OCI-LY7 (cell line): ENCODE measurements around the gene CRYBG2. TPM values are rescaled to one million over a fixed set of nuclear protein-coding genes. Genes with fewer than 3 reads are reported as not detected.

Experiments used
- BruUV-seq: library from RNA; stranded (reverse); fragments of 400-500 nt; replicated peaks from 2 replicates; lab custom pipeline; 2021; lab: Mats Ljungman, UMichigan
- CTCF ChIA-PET: fragments of 300-600 bp; sonication (Branson Sonifier 250); formaldehyde crosslinking; loops from one replicate; lab custom pipeline; 2022; ENCODE audit warnings: antibody characterized with exemption; ENCODE audit not compliant: unreplicated experiment; lab: Charles Lee
- POLR2A ChIA-PET: fragments of 300-600 bp; sonication (Branson Sonifier 250); formaldehyde crosslinking; loops from one replicate; lab custom pipeline; 2022; ENCODE audit warnings: antibody characterized with exemption; lab: Charles Lee
- DNase-seq: peaks from one replicate; pipeline ENCODE4 v3.0.0-alpha.2; 2015; ENCODE audit warnings: low spot score
- H2AFZ ChIP-seq: fragments of 200-600 bp; sonication (generic), shearing (Covaris generic); 2 replicates; pipeline ENCODE4 v1.6.1; 2014; ENCODE audit warnings: mild to moderate bottlenecking, antibody characterized with exemption, low read length, moderate library complexity
- H3K27ac ChIP-seq: fragments of 200-600 bp; sonication (generic); 2 replicates; pipeline ENCODE4 v1.5.1; 2014; ENCODE audit warnings: mixed run types, low read depth, mild to moderate bottlenecking, moderate library complexity, low read length, inconsistent platforms; ENCODE audit not compliant: poor library complexity, severe bottlenecking
- H3K36me3 ChIP-seq: fragments of 200-600 bp; sonication (generic); 2 replicates; pipeline ENCODE4 v1.6.1; 2014; ENCODE audit warnings: mild to moderate bottlenecking, antibody characterized with exemption, low read length, moderate library complexity, mixed read lengths; ENCODE audit not compliant: insufficient read depth
- H3K4me1 ChIP-seq: fragments of 200-600 bp; sonication (generic); 2 replicates; pipeline ENCODE4 v1.5.1; 2014; ENCODE audit warnings: mild to moderate bottlenecking, low read length; ENCODE audit not compliant: insufficient read depth, poor library complexity, severe bottlenecking
- H3K4me2 ChIP-seq: fragments of 200-600 bp; sonication (generic); 2 replicates; pipeline ENCODE4 v1.6.1; 2014; ENCODE audit warnings: mild to moderate bottlenecking, low read length
- H3K4me3 ChIP-seq: fragments of 200-600 bp; sonication (generic); 2 replicates; pipeline ENCODE4 v1.5.1; 2014; ENCODE audit warnings: mild to moderate bottlenecking, low read depth, low read length; ENCODE audit not compliant: poor library complexity, severe bottlenecking
- H3K79me2 ChIP-seq: fragments of 200-600 bp; sonication (generic); 2 replicates; pipeline ENCODE4 v1.6.1; 2016; ENCODE audit warnings: low read depth, mild to moderate bottlenecking, low read length, moderate library complexity, mixed read lengths; ENCODE audit not compliant: insufficient read depth
- H3K9me2 ChIP-seq: fragments of 200-600 bp; sonication (generic); 2 replicates; pipeline ENCODE4 v1.6.1; 2016; ENCODE audit warnings: mild to moderate bottlenecking, low read length, mixed read lengths; ENCODE audit not compliant: insufficient read depth
- H3K9me3 ChIP-seq: fragments of 200-600 bp; sonication (generic); 2 replicates; pipeline ENCODE4 v1.6.1; 2014; ENCODE audit warnings: mild to moderate bottlenecking, mixed run types, low read length, mixed read lengths
- H4K20me1 ChIP-seq: fragments of 200-600 bp; sonication (generic); 2 replicates; pipeline ENCODE4 v1.6.1; 2014; ENCODE audit warnings: mild to moderate bottlenecking, antibody characterized with exemption, low read length, moderate library complexity, mixed read lengths; ENCODE audit not compliant: insufficient read depth
- EZH2phosphoT487 ChIP-seq: fragments of 200-600 bp; sonication (generic); IDR thresholded peaks from 2 replicates; pipeline ENCODE4 v1.6.1; 2018; ENCODE audit warnings: low read depth, borderline replicate concordance, mild to moderate bottlenecking, mixed run types, antibody characterized with exemption, low read length, moderate library complexity, mixed read lengths
- intact Hi-C: fragments of 100-400 bp; cut with micrococcal nuclease; formaldehyde crosslinking; loops from one replicate; pipeline ENCODE4 v1.10.0; 2022; ENCODE audit not compliant: unreplicated experiment
- total RNA-seq, 2 experiments: library from RNA; depleted of rRNA in 1 of 2; stranded (reverse); fragments of >200 nt in 1 of 2; shearing (Covaris generic) in 1 of 2; gene quantifications; 2 replicates each; pipeline ENCODE4 v1.2.3, GENCODE V29; 2014 to 2022
- TF ChIP-seq, protein P1 (sequence below): fragments of 200-600 bp; sonication (generic); conservative IDR thresholded peaks from 2 replicates; pipeline ENCODE4 v1.5.1; 2014; ENCODE audit warnings: mild to moderate bottlenecking, antibody characterized with exemption, low read length, moderate library complexity, mixed read lengths

Gene CRYBG2
- total RNA-seq, 2 experiments from 2014 or later = 1.3 to 5.5 TPM

DNA sequence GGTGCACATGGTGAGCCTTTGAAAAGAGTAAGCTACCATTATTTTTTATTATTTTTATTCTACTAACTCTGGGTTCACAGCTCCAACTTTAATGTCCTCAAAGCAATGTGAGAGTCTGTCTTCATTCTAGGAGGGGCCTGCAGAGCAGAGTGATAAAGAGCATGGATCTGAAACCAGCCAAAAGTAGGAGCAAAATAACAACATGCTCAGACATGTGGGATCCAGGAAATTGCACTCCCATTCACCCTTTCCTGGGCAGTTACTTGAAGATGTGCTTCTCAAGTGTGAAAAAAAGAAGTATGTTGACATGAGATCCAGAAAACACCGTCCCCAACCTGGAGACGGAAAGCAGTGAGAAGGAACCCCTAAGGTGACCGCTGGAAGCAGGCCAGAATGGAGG lies 48.0 kb upstream of the CRYBG2 start:
- H3K4me1 ChIP-seq = no peaks in the 10 kb centered on the region
- no peaks in the 10 kb centered on the region for H3K9me3 ChIP-seq
- no peaks in the 10 kb centered on the region for H3K79me2 ChIP-seq
- CTCF ChIA-PET = no interaction called here
- intact Hi-C loops = no loop called here
- H3K9me2 ChIP-seq = no peaks in the 10 kb centered on the region
- POLR2A ChIA-PET = no interaction called here
- TF ChIP-seq, protein P1, sequence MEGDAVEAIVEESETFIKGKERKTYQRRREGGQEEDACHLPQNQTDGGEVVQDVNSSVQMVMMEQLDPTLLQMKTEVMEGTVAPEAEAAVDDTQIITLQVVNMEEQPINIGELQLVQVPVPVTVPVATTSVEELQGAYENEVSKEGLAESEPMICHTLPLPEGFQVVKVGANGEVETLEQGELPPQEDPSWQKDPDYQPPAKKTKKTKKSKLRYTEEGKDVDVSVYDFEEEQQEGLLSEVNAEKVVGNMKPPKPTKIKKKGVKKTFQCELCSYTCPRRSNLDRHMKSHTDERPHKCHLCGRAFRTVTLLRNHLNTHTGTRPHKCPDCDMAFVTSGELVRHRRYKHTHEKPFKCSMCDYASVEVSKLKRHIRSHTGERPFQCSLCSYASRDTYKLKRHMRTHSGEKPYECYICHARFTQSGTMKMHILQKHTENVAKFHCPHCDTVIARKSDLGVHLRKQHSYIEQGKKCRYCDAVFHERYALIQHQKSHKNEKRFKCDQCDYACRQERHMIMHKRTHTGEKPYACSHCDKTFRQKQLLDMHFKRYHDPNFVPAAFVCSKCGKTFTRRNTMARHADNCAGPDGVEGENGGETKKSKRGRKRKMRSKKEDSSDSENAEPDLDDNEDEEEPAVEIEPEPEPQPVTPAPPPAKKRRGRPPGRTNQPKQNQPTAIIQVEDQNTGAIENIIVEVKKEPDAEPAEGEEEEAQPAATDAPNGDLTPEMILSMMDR = no peak
- no peak for TF ChIP-seq EZH2phosphoT487
- H3K36me3 ChIP-seq = no peaks in the 10 kb centered on the region
- no peak overlapping the region for H3K4me3 ChIP-seq
- H4K20me1 ChIP-seq = no peaks in the 10 kb centered on the region
- H3K4me2 ChIP-seq = no peak overlapping the region
- no peak overlapping the region for H3K27ac ChIP-seq
- H2AFZ ChIP-seq = no peak overlapping the region
- no peak for DNase-seq
- no TSS peak for BruUV-seq

DNA sequence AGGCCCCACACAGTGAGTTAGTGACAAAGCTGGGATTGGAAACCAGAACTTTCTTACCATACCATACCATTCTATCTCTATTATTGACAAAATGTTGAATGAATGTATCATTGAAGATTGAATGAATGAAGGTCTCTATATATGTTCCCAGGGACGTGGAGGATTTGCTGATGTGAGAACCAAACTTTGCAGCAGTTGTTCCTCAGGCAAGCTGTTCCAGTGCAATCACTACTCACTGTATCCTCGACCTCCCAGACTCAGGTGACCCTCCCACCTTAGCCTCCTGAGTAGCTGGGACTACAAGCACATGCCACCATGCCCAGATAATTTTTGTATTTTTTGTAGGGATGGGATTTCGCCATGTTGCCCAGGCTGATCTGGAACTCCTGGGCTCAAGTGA lies 45.1 kb upstream of the CRYBG2 start:
- no TSS peak for BruUV-seq
- no peak overlapping the region for H3K27ac ChIP-seq
- H3K4me1 ChIP-seq = no peaks in the 10 kb centered on the region
- no peaks in the 10 kb centered on the region for H4K20me1 ChIP-seq
- H3K4me2 ChIP-seq = no peak overlapping the region
- no peak for TF ChIP-seq EZH2phosphoT487
- TF ChIP-seq, protein P1 = no peak
- no peak overlapping the region for H3K4me3 ChIP-seq
- H3K79me2 ChIP-seq = no peaks in the 10 kb centered on the region
- ChIA-PET CTCF (no interaction called here), POLR2A (no interaction called here)
- no peak overlapping the region for H2AFZ ChIP-seq
- no peaks in the 10 kb centered on the region for H3K9me2 ChIP-seq
- H3K36me3 ChIP-seq = no peaks in the 10 kb centered on the region
- no peak for DNase-seq
- intact Hi-C loops = no loop called here
- no peaks in the 10 kb centered on the region for H3K9me3 ChIP-seq

DNA sequence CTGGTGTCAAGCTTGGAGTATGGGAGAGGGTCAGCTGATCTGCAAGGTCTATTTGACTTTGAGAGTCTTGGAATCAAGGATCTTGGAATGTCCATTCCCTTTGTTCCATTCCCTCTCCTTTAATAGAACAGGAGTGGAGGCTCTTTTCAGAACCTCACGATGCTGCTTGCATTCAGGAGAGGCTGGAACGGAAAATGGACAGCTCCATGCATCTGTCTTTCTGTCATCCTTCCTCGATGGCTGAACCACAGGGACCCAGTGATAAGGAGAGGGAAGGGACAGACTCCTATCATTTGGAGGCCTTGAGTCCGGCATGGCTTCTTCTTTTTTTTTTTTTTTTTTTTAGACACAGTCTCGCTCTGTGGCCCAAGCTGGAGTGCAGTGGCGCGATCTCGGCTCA lies 41.8 kb upstream of the CRYBG2 start:
- intact Hi-C loops = no loop called here
- no peaks in the 10 kb centered on the region for H3K4me1 ChIP-seq

More for the DNA sequence above, 41.8 kb upstream of the CRYBG2 start:
- no peak overlapping the region for H3K4me3 ChIP-seq
- no peak overlapping the region for H3K27ac ChIP-seq
- BruUV-seq = no TSS peak
- no peaks in the 10 kb centered on the region for H3K36me3 ChIP-seq
- TF ChIP-seq EZH2phosphoT487 = no peak
- TF ChIP-seq, protein P1 = no peak; the same call in 1 of the 2 replicates
- no peaks in the 10 kb centered on the region for H3K9me2 ChIP-seq
- CTCF ChIA-PET = no interaction called here
- no peaks in the 10 kb centered on the region for H3K9me3 ChIP-seq
- no peaks in the 10 kb centered on the region for H4K20me1 ChIP-seq
- H3K4me2 ChIP-seq = no peak overlapping the region
- POLR2A ChIA-PET = interaction anchor here (0.7 kb wide), 1 partner anchor 393 kb away, joined by 6 read pairs; no protein-coding TSS in a partner anchor
- no peak for DNase-seq
- H3K79me2 ChIP-seq = no peaks in the 10 kb centered on the region
- H2AFZ ChIP-seq = no peak overlapping the region
